Measurements from ENCODE around the gene ALB.

ALB gene

GRCh38 chr4:73417973-73418372 lies 13.9 kb downstream of the ALB start:
- ChIA-PET POLR2A (ENCODE audit: low non-redundant PET) (no interaction called here), CTCF (interaction anchor here (0.6 kb wide), 1 partner anchor 261 kb away, joined by 4 read pairs; no protein-coding TSS in a partner anchor)
- TF ChIP-seq, protein P1, sequence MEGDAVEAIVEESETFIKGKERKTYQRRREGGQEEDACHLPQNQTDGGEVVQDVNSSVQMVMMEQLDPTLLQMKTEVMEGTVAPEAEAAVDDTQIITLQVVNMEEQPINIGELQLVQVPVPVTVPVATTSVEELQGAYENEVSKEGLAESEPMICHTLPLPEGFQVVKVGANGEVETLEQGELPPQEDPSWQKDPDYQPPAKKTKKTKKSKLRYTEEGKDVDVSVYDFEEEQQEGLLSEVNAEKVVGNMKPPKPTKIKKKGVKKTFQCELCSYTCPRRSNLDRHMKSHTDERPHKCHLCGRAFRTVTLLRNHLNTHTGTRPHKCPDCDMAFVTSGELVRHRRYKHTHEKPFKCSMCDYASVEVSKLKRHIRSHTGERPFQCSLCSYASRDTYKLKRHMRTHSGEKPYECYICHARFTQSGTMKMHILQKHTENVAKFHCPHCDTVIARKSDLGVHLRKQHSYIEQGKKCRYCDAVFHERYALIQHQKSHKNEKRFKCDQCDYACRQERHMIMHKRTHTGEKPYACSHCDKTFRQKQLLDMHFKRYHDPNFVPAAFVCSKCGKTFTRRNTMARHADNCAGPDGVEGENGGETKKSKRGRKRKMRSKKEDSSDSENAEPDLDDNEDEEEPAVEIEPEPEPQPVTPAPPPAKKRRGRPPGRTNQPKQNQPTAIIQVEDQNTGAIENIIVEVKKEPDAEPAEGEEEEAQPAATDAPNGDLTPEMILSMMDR (conservative IDR thresholded peaks at IDR 0.05; ENCODE audit: low read depth) = no peak
- no peak overlapping the region for H3K27ac ChIP-seq
- DNase-seq (ENCODE audit: low spot score) = no peak

- CTCF ChIA-PET = interaction anchor here (0.8 kb wide), 1 partner anchor 20 kb away, joined by 4 read pairs; no protein-coding TSS in a partner anchor
- H3K27ac ChIP-seq = no peak overlapping the region
- DNase-seq (ENCODE audit: low spot score) = no peak
- TF ChIP-seq, protein P1 (conservative IDR thresholded peaks at IDR 0.05; ENCODE audit: low read depth) = no peak
- POLR2A ChIA-PET (ENCODE audit: low non-redundant PET) = no interaction called here
These were observed 14.6 kb downstream of the ALB start for GRCh38 chr4:73418677-73419076.

DNA sequence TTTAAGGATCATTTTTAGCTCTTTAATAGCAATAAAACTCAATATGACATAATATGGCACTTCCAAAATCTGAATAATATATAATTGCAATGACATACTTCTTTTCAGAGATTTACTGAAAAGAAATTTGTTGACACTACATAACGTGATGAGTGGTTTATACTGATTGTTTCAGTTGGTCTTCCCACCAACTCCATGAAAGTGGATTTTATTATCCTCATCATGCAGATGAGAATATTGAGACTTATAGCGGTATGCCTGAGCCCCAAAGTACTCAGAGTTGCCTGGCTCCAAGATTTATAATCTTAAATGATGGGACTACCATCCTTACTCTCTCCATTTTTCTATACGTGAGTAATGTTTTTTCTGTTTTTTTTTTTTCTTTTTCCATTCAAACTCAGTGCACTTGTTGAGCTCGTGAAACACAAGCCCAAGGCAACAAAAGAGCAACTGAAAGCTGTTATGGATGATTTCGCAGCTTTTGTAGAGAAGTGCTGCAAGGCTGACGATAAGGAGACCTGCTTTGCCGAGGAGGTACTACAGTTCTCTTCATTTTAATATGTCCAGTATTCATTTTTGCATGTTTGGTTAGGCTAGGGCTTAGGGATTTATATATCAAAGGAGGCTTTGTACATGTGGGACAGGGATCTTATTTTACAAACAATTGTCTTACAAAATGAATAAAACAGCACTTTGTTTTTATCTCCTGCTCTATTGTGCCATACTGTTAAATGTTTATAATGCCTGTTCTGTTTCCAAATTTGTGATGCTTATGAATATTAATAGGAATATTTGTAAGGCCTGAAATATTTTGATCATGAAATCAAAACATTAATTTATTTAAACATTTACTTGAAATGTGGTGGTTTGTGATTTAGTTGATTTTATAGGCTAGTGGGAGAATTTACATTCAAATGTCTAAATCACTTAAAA lies 15.3 kb downstream of the ALB start:
- ChIA-PET POLR2A (ENCODE audit: low non-redundant PET) (no interaction called here), CTCF (interaction anchor here (0.6 to 0.8 kb wide), 2 partner anchors 19 to 110 kb away, joined by 4 read pairs; no protein-coding TSS in a partner anchor)
- H3K27ac ChIP-seq = no peak overlapping the region
- no peak for DNase-seq (ENCODE audit: low spot score)
- TF ChIP-seq, protein P1 (conservative IDR thresholded peaks at IDR 0.05; ENCODE audit: low read depth) = no peak

DNA sequence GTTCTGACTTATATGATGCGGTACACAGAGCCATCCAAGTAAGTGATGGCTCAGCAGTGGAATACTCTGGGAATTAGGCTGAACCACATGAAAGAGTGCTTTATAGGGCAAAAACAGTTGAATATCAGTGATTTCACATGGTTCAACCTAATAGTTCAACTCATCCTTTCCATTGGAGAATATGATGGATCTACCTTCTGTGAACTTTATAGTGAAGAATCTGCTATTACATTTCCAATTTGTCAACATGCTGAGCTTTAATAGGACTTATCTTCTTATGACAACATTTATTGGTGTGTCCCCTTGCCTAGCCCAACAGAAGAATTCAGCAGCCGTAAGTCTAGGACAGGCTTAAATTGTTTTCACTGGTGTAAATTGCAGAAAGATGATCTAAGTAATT lies 16.5 kb downstream of the ALB start:
- ChIA-PET CTCF (no interaction called here), POLR2A (ENCODE audit: low non-redundant PET) (no interaction called here)
- DNase-seq (ENCODE audit: low spot score) = no peak
- TF ChIP-seq, protein P1 (conservative IDR thresholded peaks at IDR 0.05; ENCODE audit: low read depth) = no peak
- H3K27ac ChIP-seq = no peak overlapping the region

DNA sequence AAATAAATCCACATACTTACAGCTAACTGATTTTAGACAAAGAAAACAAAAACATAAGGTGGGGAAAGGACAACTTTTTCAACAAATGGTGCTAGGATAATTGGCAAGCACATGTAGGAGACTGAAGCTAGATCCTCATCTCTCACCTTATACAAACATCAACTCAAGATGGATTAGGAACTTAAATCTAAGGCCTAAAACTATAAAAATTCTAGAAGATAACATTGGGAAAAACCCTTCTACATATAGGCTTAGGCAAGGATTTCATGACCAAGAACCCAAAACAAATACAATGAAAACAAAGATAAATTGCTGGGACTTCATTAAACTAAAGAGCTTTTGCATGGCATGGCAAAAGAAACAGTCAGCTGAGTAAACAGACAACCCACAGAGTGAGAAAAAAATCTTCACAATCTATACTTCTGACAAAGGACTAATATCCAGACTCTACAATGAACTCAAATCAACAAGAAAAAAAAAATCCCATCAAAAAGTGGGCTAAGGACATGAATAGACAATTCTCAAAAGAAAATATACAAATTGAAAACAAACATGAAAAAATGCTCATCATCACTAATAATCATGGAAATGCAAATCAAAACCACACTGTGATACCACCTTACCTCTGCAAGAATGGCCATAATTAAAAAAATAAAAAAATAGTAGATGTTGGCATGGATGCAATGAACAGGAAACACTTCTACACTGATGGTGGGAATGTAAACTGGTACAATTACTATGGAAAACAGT lies 17.8 kb downstream of the ALB start:
- ChIA-PET POLR2A (ENCODE audit: low non-redundant PET) (no interaction called here), CTCF (interaction anchor here (0.6 kb wide), 1 partner anchor 170 kb away, joined by 3 read pairs; no protein-coding TSS in a partner anchor)
- no peak for DNase-seq (ENCODE audit: low spot score)
- no peak overlapping the region for H3K27ac ChIP-seq
- TF ChIP-seq, protein P1 (conservative IDR thresholded peaks at IDR 0.05; ENCODE audit: low read depth) = no peak

GRCh38 chr4:73422458-73422752 lies 18.3 kb downstream of the ALB start:
- no peak for DNase-seq (ENCODE audit: low spot score)
- CTCF ChIA-PET = interaction anchor here (0.6 kb wide), 1 partner anchor 169 kb away, joined by 3 read pairs; no protein-coding TSS in a partner anchor
- H3K27ac ChIP-seq = no peak overlapping the region
- TF ChIP-seq, protein P1 (conservative IDR thresholded peaks at IDR 0.05; ENCODE audit: low read depth) = no peak
- POLR2A ChIA-PET (ENCODE audit: low non-redundant PET) = no interaction called here
